ENCODE measurements around the gene AADACL4. TPM values are rescaled to one million over a fixed set of nuclear protein-coding genes. Genes with fewer than 3 reads are reported as not detected.

AADACL4 gene
- total and polyA plus RNA-seq, 2 experiments from 2014 or later = not detected

DNA sequence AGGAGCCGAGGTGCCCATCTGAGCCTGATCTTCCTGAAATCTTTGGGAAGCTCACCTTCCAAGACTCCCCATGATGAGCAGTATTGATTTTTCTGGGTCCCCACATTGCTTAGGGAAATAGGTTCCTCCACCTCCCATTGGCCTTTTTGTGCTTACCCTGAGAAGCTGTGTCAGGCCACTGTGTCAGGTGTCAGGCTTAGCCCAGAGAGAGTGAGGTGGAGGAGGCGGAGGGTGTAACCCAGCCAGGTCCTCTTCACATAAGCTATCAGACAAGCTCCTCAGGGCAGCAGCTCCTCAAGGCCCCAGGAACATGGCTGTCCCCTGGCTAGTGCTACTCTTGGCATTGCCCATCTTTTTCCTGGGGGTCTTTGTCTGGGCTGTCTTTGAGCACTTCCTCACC is 352 bp downstream of the AADACL4 start:
- H3K27me3 ChIP-seq (ENCODE audit: insufficient read depth) = no peaks in the 10 kb centered on the region
- no peak overlapping the region for H3K4me3 Mint-ChIP-seq
- no peaks in the 10 kb centered on the region for H3K4me1 ChIP-seq (ENCODE audit: insufficient read depth)
- H3K9me3 Mint-ChIP-seq = peaks cover 44% of the 10 kb centered on the region
- no peaks in the 10 kb centered on the region for H4K20me1 ChIP-seq (replicated peaks; ENCODE audit: insufficient read depth)
- H2AFZ ChIP-seq = no peak overlapping the region
- H3K27ac Mint-ChIP-seq = no peak overlapping the region
- DNase-seq (ENCODE audit: low spot score) (no peak), ATAC-seq (no peak)
- no peaks in the 10 kb centered on the region for H3F3A ChIP-seq (replicated peaks; ENCODE audit: low read depth)
- no peaks in the 10 kb centered on the region for H3K79me2 ChIP-seq (replicated peaks; ENCODE audit: insufficient read depth)
- H3K4me1 Mint-ChIP-seq = no peaks in the 10 kb centered on the region
- no peak overlapping the region for H3K4me2 ChIP-seq
- peaks cover 12% of the 10 kb centered on the region; the same call in 1 of the 2 replicates for H3K36me3 ChIP-seq (ENCODE audit: insufficient read depth)
- H3K27ac ChIP-seq (ENCODE audit: low read depth) = no peak overlapping the region
- H3K9me2 ChIP-seq (ENCODE audit: insufficient read depth) = no peaks in the 10 kb centered on the region
- peaks cover 32% of the 10 kb centered on the region for H3K36me3 Mint-ChIP-seq (ENCODE audit: low read depth)
- TF ChIP-seq, protein P1, sequence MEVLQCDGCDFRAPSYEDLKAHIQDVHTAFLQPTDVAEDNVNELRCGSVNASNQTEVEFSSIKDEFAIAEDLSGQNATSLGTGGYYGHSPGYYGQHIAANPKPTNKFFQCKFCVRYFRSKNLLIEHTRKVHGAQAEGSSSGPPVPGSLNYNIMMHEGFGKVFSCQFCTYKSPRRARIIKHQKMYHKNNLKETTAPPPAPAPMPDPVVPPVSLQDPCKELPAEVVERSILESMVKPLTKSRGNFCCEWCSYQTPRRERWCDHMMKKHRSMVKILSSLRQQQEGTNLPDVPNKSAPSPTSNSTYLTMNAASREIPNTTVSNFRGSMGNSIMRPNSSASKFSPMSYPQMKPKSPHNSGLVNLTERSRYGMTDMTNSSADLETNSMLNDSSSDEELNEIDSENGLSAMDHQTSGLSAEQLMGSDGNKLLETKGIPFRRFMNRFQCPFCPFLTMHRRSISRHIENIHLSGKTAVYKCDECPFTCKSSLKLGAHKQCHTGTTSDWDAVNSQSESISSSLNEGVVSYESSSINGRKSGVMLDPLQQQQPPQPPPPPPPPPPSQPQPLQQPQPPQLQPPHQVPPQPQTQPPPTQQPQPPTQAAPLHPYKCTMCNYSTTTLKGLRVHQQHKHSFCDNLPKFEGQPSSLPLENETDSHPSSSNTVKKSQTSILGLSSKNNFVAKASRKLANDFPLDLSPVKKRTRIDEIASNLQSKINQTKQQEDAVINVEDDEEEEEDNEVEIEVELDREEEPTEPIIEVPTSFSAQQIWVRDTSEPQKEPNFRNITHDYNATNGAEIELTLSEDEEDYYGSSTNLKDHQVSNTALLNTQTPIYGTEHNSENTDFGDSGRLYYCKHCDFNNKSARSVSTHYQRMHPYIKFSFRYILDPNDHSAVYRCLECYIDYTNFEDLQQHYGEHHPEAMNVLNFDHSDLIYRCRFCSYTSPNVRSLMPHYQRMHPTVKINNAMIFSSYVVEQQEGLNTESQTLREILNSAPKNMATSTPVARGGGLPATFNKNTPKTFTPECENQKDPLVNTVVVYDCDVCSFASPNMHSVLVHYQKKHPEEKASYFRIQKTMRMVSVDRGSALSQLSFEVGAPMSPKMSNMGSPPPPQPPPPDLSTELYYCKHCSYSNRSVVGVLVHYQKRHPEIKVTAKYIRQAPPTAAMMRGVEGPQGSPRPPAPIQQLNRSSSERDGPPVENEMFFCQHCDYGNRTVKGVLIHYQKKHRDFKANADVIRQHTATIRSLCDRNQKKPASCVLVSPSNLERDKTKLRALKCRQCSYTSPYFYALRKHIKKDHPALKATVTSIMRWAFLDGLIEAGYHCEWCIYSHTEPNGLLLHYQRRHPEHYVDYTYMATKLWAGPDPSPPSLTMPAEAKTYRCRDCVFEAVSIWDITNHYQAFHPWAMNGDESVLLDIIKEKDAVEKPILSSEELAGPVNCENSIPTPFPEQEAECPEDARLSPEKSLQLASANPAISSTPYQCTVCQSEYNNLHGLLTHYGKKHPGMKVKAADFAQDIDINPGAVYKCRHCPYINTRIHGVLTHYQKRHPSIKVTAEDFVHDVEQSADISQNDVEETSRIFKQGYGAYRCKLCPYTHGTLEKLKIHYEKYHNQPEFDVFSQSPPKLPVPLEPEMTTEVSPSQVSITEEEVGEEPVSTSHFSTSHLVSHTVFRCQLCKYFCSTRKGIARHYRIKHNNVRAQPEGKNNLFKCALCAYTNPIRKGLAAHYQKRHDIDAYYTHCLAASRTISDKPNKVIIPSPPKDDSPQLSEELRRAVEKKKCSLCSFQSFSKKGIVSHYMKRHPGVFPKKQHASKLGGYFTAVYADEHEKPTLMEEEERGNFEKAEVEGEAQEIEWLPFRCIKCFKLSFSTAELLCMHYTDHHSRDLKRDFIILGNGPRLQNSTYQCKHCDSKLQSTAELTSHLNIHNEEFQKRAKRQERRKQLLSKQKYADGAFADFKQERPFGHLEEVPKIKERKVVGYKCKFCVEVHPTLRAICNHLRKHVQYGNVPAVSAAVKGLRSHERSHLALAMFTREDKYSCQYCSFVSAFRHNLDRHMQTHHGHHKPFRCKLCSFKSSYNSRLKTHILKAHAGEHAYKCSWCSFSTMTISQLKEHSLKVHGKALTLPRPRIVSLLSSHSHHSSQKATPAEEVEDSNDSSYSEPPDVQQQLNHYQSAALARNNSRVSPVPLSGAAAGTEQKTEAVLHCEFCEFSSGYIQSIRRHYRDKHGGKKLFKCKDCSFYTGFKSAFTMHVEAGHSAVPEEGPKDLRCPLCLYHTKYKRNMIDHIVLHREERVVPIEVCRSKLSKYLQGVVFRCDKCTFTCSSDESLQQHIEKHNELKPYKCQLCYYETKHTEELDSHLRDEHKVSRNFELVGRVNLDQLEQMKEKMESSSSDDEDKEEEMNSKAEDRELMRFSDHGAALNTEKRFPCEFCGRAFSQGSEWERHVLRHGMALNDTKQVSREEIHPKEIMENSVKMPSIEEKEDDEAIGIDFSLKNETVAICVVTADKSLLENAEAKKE (CRISPR knock-in tag; IDR thresholded peaks at IDR 0.05) = no peak
- no peak overlapping the region for H3K4me3 ChIP-seq
- H3K27me3 Mint-ChIP-seq (ENCODE audit: insufficient read depth, low read depth, poor library complexity) = peaks cover 8% of the 10 kb centered on the region

DNA sequence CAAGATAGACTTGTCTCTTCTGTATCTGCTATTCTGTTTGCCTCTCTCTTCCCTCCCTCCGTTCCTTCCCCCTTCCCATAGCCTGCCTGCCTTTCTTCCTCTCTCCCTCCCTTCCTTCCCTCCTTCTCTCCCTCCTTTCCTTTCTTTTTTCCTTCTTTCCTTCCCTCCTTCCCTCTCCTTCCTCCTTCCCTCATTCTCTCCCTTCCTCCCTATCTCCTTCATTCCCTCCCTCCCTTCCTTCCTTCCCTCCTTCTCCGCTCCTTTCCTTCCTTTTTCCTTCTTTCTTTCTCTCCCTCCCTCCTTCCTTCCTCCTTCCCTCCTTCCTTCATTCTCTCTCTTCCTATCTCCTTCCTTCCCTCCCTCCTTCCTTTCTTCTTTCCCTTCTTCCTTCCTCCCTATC is 944 bp downstream of the AADACL4 start:
- Histone ChIP-seq H4K20me1 (replicated peaks; ENCODE audit: insufficient read depth) (no peaks in the 10 kb centered on the region), H3K4me1 (ENCODE audit: insufficient read depth) (no peaks in the 10 kb centered on the region), H2AFZ (no peak overlapping the region), H3K4me2 (no peak overlapping the region), H3K36me3 (ENCODE audit: insufficient read depth) (peaks cover 9% of the 10 kb centered on the region; the same call in 1 of the 2 replicates), H3K9me2 (ENCODE audit: insufficient read depth) (no peaks in the 10 kb centered on the region), H3F3A (replicated peaks; ENCODE audit: low read depth) (no peaks in the 10 kb centered on the region), H3K27me3 (ENCODE audit: insufficient read depth) (no peaks in the 10 kb centered on the region), H3K27ac (ENCODE audit: low read depth) (no peak overlapping the region), H3K79me2 (replicated peaks; ENCODE audit: insufficient read depth) (no peaks in the 10 kb centered on the region), H3K4me3 (no peak overlapping the region)
- Mint-ChIP-seq H3K27ac (no peak overlapping the region), H3K9me3 (peaks cover 39% of the 10 kb centered on the region), H3K36me3 (ENCODE audit: low read depth) (peaks cover 26% of the 10 kb centered on the region), H3K4me3 (no peak overlapping the region), H3K27me3 (ENCODE audit: insufficient read depth, low read depth, poor library complexity) (peaks cover 8% of the 10 kb centered on the region), H3K4me1 (no peaks in the 10 kb centered on the region)
- ATAC-seq (no peak), DNase-seq (ENCODE audit: low spot score) (no peak)
- TF ChIP-seq EZH2 (IDR thresholded peaks at IDR 0.05; ENCODE audit: low read depth, unreplicated experiment) (no peak), NANOG (IDR thresholded peaks at IDR 0.05; ENCODE audit: borderline replicate concordance) (no peak), CREB1 (CRISPR knock-in tag; IDR thresholded peaks at IDR 0.05; ENCODE audit: low read depth) (no peak), POLR2AphosphoS5 (IDR thresholded peaks at IDR 0.05; ENCODE audit: low read depth) (no peak), JUNB (IDR thresholded peaks at IDR 0.05; ENCODE audit: unreplicated experiment) (no peak), STAT1 (IDR thresholded peaks at IDR 0.05; ENCODE audit: unreplicated experiment) (no peak)
- TF ChIP-seq, protein P2, sequence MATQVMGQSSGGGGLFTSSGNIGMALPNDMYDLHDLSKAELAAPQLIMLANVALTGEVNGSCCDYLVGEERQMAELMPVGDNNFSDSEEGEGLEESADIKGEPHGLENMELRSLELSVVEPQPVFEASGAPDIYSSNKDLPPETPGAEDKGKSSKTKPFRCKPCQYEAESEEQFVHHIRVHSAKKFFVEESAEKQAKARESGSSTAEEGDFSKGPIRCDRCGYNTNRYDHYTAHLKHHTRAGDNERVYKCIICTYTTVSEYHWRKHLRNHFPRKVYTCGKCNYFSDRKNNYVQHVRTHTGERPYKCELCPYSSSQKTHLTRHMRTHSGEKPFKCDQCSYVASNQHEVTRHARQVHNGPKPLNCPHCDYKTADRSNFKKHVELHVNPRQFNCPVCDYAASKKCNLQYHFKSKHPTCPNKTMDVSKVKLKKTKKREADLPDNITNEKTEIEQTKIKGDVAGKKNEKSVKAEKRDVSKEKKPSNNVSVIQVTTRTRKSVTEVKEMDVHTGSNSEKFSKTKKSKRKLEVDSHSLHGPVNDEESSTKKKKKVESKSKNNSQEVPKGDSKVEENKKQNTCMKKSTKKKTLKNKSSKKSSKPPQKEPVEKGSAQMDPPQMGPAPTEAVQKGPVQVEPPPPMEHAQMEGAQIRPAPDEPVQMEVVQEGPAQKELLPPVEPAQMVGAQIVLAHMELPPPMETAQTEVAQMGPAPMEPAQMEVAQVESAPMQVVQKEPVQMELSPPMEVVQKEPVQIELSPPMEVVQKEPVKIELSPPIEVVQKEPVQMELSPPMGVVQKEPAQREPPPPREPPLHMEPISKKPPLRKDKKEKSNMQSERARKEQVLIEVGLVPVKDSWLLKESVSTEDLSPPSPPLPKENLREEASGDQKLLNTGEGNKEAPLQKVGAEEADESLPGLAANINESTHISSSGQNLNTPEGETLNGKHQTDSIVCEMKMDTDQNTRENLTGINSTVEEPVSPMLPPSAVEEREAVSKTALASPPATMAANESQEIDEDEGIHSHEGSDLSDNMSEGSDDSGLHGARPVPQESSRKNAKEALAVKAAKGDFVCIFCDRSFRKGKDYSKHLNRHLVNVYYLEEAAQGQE (IDR thresholded peaks at IDR 0.05; ENCODE audit: unreplicated experiment) = no peak

Data from GM23338 (cell line).